Heart left ventricle (tissue), 16 donors: ENCODE measurements around the gene NUTM1. TPM values are rescaled to one million over a fixed set of nuclear protein-coding genes. Genes with fewer than 3 reads are reported as not detected.
"Not testable (repeated sequence)": the region's sequence is repeated elsewhere in the genome, so short reads cannot be mapped to it uniquely, and the experiment has no call there.

Source experiments
- ATAC-seq, 4 donors: fragments of 200-7000 bp; cut with Tn5 transposase; one replicate each; pipeline ENCODE4 v1.9.1; 2020 to 2022; ENCODE audit warnings: moderate library complexity in 4 of 4, mild to moderate bottlenecking in 3 of 4, moderate number of reproducible peaks in 1 of 4
- DNase-seq, 5 donors: peaks; one replicate each; pipeline ENCODE4 v3.0.0-alpha.2; 2020
- H3K27ac ChIP-seq, 12 donors: fragments of 200-600 bp; sonication (generic) in 4 of 12; one replicate each; pipeline versions ENCODE4 v1.5.0 to v1.8.0; 2016 to 2022; ENCODE audit warnings: mild to moderate bottlenecking in 2 of 12
- H3K27me3 ChIP-seq, 9 donors: fragments of 200-600 bp; sonication (generic) in 2 of 9; one replicate each; pipeline versions ENCODE4 v1.5.1 to v1.8.0; 2016 to 2022; ENCODE audit warnings: mild to moderate bottlenecking in 3 of 9
- H3K36me3 ChIP-seq, 9 donors: fragments of 200-600 bp; sonication (generic) in 2 of 9; one replicate each; pipeline versions ENCODE4 v1.5.0 to v1.8.0; 2018 to 2022; ENCODE audit warnings: mild to moderate bottlenecking in 2 of 9
- H3K4me1 ChIP-seq, 12 donors: fragments of 200-600 bp; sonication (generic) in 4 of 12; one replicate each; pipeline versions ENCODE4 v1.5.0 to v1.8.0; 2016 to 2022; ENCODE audit warnings: mild to moderate bottlenecking in 3 of 12
- H3K4me3 ChIP-seq, 12 donors: fragments of 200-600 bp; sonication (generic) in 4 of 12; one replicate each; pipeline versions ENCODE4 v1.5.0 to v1.8.0; 2017 to 2022; ENCODE audit warnings: mild to moderate bottlenecking in 9 of 12, moderate library complexity in 4 of 12
- H3K9me3 ChIP-seq, 12 donors: fragments of 200-600 bp; sonication (generic) in 4 of 12; one replicate each; pipeline versions ENCODE4 v1.5.0 to v1.8.0; 2016 to 2022; ENCODE audit warnings: mild to moderate bottlenecking in 1 of 12
- CTCF ChIP-seq, 12 donors: fragments of 200-600 bp; sonication (generic) in 4 of 12; IDR thresholded peaks; one replicate each; pipeline versions ENCODE4 v1.5.0 to v1.8.0; 2018 to 2022; ENCODE audit warnings: antibody characterized with exemption in 12 of 12, mild to moderate bottlenecking in 5 of 12
- POLR2A ChIP-seq, 2 donors: fragments of 450-650 bp; IDR thresholded peaks; one replicate each; pipeline ENCODE4 v1.6.1; 2017; ENCODE audit warnings: antibody characterized with exemption in 2 of 2, mild to moderate bottlenecking in 2 of 2, moderate library complexity in 2 of 2
- WGBS, 4 donors: extraction: QIAGEN DNeasy Blood & Tissue Kit in 2 of 4; methylation state at CpG; one replicate each; pipeline versions ENCODE4 v1.1.5 to v1.1.7; 2013 to 2018; 5-methylcytosine and 5-hydroxymethylcytosine counted together
- intact Hi-C, 10 donors: fragments of 100-400 bp; cut with DNase I; formaldehyde crosslinking; loops; one replicate each; pipeline versions ENCODE4 v1.11.1 to v1.14.2; 2022
- polyA plus RNA-seq, 2 donors: library from polyadenylated mRNA; stranded (reverse); fragments of 200-250 nt; gene quantifications; one replicate each; pipeline ENCODE4 v1.2.3, GENCODE V29; 2013
- total RNA-seq, 9 donors: library from RNA; depleted of rRNA in 2 of 9; stranded (reverse); fragments of >200 nt in 2 of 9; fragmentation: NEBNext Ultra II Directional in 3 of 9; extraction: Animal tissue kit (Norgen Biotek cat#: 25700) in 3 of 9; gene quantifications; one replicate each; pipeline versions ENCODE4 v1.1.0 to v1.2.4, GENCODE V29; 2016 to 2023
- donor health status: ischemic (EF 13 %, LVEDD 7.1; RV severe dilation, severe dysfunction).
- donor health status: healthy with polysubstance abuse.
- donor health status: DM: no; HTN: yes; CAD: no.
- donor health status: DM: no; HTN: no; CAD: no.
- donor health status: ischemic (EF 25% LVEDD 6.9; RV normal size, moderate dysfunction).
- donor health status: ischemic (EF 25% LVEDD 5.7; RV mildly dilated, moderate dysfunction).
- donor health status: healthy.
- donor health status: DM: yes; HTN: yes; CAD: no.
- donor health status: ischemic (EF 35%, LVEDD 5.7; RV mildly dilated, moderate dysfunction).
- donor health status: nonischemic (EF 11% LVEDD 7.7; RV severe dilation, severe dysfunction).
- donor health status: DM: yes; HTN: yes; CAD: no.
- donor health status: PGD.
- donor health status: ischemic (EF 29% LVEDD 5.4; RV normal size, mild dysfunction).
- donor health status: nonischemic (EF 23%, LVEDD 6.1; RV moderate dilation, normal function).

NUTM1 gene
- total and polyA plus RNA-seq, 11 donors, result not detected

- ATAC-seq (no peak), DNase-seq (no peak)
- Histone ChIP-seq H3K27ac (no peak overlapping the region), H3K4me3 (no peak overlapping the region), H3K27me3 (no peaks in the 10 kb centered on the region), H3K4me1 (peaks cover 0 to 3% (median 0%) of the 10 kb centered on the region in 12 donors), H3K9me3 (no peaks in the 10 kb centered on the region), H3K36me3 (no peaks in the 10 kb centered on the region)
- 80 to 84% (median 84%) methylated on average over 13 of the region's 13 CpGs for WGBS, 4 donors
- TF ChIP-seq CTCF (IDR thresholded peaks at IDR 0.05), result no peak
- TF ChIP-seq POLR2A (IDR thresholded peaks at IDR 0.05), result no peak
- intact Hi-C loops, result loop anchor here in 1 of 10 donors (5.0 kb wide), 1 partner anchor 91 kb away; no protein-coding TSS in a partner anchor
These were observed 5.0 kb downstream of the NUTM1 start for GRCh38 chr15:34347951-34348638.

DNA sequence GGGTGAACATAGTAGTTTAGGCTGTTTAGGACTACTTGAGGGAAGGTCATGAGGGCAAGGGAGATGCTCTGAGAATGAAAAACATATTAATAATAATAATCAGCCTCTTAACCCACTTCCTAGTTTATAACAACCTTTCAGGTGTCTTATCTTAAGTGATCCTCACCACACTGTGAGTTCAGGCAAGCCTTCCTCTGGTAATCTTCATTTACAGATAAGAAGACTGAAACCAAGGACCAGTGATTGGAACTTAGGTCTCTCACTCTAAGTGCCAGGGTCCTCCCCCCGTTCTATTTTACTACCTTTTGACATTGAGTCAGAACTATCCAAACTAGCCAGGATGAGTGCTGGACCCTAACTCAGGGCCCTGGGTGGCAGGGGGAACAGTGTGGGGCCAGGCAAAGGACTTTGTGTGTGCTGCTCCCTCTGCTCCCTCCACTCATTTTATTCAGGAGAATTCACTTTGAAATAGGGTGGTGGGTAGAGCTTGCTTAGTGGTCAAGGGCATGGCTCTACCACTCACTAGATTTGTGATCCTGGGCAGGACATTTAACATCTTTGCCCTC, 5.7 kb downstream of the NUTM1 start:
- intact Hi-C loops, result loop anchor here in 1 of 10 donors (5.0 kb wide), 1 partner anchor 92 kb away; no protein-coding TSS in a partner anchor
- no peak for DNase-seq
- H3K36me3 ChIP-seq, result no peaks in the 10 kb centered on the region
- H3K27me3 ChIP-seq, result no peaks in the 10 kb centered on the region
- H3K4me1 ChIP-seq, result no peaks in the 10 kb centered on the region
- H3K27ac ChIP-seq, result no peak overlapping the region
- H3K4me3 ChIP-seq, result no peak overlapping the region
- 39 to 61% (median 42%) methylated on average over 1 of the region's 1 CpG for WGBS, 4 donors
- no peaks in the 10 kb centered on the region for H3K9me3 ChIP-seq
- no peak for ATAC-seq
- no peak for TF ChIP-seq CTCF (IDR thresholded peaks at IDR 0.05)
- TF ChIP-seq POLR2A (IDR thresholded peaks at IDR 0.05), result no peak

GRCh38 chr15:34349769-34350168, 6.7 kb downstream of the NUTM1 start:
- no peak for DNase-seq
- no peak for ATAC-seq
- peaks cover 0 to 3% (median 0%) of the 10 kb centered on the region in 9 donors for H3K36me3 ChIP-seq
- no peaks in the 10 kb centered on the region for H3K4me1 ChIP-seq
- H3K27ac ChIP-seq, result no peak overlapping the region
- H3K9me3 ChIP-seq, result no peaks in the 10 kb centered on the region
- H3K27me3 ChIP-seq, result no peaks in the 10 kb centered on the region
- 84 to 88% (median 85%) methylated on average over 4 of the region's 4 CpGs for WGBS, 4 donors
- no peak for TF ChIP-seq POLR2A (IDR thresholded peaks at IDR 0.05)
- no peak for TF ChIP-seq CTCF (IDR thresholded peaks at IDR 0.05)
- H3K4me3 ChIP-seq, result no peak overlapping the region
- intact Hi-C loops, result loop anchor here in 2 of 10 donors (5.0 kb wide), 2 partner anchors 92 to 107 kb away; no protein-coding TSS in a partner anchor

DNA sequence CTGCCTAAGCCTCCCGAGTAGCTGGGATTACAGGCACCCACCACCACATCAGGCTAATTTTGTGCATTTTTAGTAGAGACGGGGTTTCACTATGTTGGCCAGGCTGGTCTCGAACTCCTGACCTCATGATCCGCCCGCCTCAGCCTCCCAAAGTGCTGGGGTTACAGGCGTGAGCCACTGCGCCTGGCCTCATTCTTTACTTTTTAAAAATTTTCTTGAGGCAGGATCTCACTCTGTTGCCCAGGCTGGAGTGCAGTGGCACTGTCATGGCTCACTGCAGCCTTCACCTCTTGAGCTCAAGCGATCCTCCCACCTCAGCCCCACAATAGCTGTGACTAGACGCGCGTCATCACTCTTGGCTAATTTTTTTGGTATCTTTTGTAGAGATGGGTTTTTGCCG, 9.9 kb downstream of the NUTM1 start:
- intact Hi-C loops, result loop anchor here in 1 of 10 donors (5.0 kb wide), 1 partner anchor 111 kb away; no protein-coding TSS in a partner anchor
- not testable (repeated sequence) for H3K4me1 ChIP-seq, DNase-seq, H3K27ac ChIP-seq, H3K4me3 ChIP-seq, ATAC-seq, H3K27me3 ChIP-seq, H3K9me3 ChIP-seq
- peaks cover 0 to 28% (median 16%) of the 10 kb centered on the region in 9 donors for H3K36me3 ChIP-seq
- 94 to 97% (median 95%) methylated on average over 12 of the region's 12 CpGs for WGBS, 4 donors
